Measurements from ENCODE around the gene HSD17B14. TPM values are rescaled to one million over a fixed set of nuclear protein-coding genes. Genes with fewer than 3 reads are reported as not detected.
"Not testable (repeated sequence)": the region's sequence is repeated elsewhere in the genome, so short reads cannot be mapped to it uniquely, and the experiment has no call there.

HSD17B14 gene
- polyA plus RNA-seq, 1 of the 3 experiments (the other 2 are of a cell fraction), result 29.7 TPM

DNA sequence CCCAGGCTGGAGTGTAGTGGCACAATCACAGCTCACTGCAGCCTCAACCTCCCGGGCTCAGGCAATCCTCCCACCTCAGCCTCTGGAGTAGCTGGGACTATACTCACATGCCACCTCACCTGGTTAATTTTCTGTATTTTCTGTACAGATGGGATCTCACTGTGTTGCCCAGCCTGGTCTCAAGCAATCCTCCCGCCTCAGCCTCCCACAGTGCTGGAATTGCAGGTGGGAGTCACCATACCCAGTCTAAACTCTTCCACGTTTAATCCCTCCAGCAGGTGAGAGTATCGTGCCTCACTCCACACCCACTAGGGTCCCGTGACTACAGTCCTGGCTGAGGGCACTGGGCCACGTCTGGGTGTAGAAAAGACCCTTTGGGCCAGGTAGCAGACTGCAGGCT is 42.0 kb downstream of the HSD17B14 start:
- Histone ChIP-seq H3K27ac (ENCODE audit: low read depth in 2 of 2, low read length in 1 of 2) (no peak overlapping the region), H3K79me2 (ENCODE audit: insufficient read depth) (no peaks in the 10 kb centered on the region), H2AFZ (ENCODE audit: low read depth) (peak overlapping the region; percentile 64; the same call in 1 of the 2 replicates), H3K4me3 (ENCODE audit: low read depth in 2 of 2, low read length in 1 of 2) (no peak overlapping the region), H3K9me3 (no peaks in the 10 kb centered on the region), H3K4me2 (no peak overlapping the region), H3K27me3 (ENCODE audit: insufficient read depth) (no peaks in the 10 kb centered on the region), H4K20me1 (ENCODE audit: insufficient read depth) (no peaks in the 10 kb centered on the region), H3K9me2 (no peaks in the 10 kb centered on the region), H3K36me3 (replicated peaks in 1 of 2; ENCODE audit: control insufficient read depth in 1 of 2, insufficient read depth in 2 of 2, low read length in 1 of 2) (no peaks in the 10 kb centered on the region), H3K9ac (no peak overlapping the region), H3F3A (replicated peaks; ENCODE audit: insufficient read depth) (peaks cover 5% of the 10 kb centered on the region), H3K4me1 (ENCODE audit: control insufficient read depth in 1 of 2, insufficient read depth in 2 of 2, low read depth in 1 of 2, low read length in 1 of 2) (peaks cover 5% of the 10 kb centered on the region in 2 experiments; a peak in 1 of 4 replicates)
- TF ChIP-seq RAD21 (IDR thresholded peaks at IDR 0.05; ENCODE audit: low read length), result no peak
- 81% methylated on average over 6 of the region's 6 CpGs for WGBS (ENCODE audit: low lambda C conversion rate)
- ChIA-PET CTCF (interaction anchor here (1.6 to 20.7 kb wide), 11 partner anchors 9 to 177 kb away, joined by 6 to 457 read pairs (median 17); partner anchors contain the start of genes CA11, FTL and HSD17B14), POLR2A (no interaction called here)
- DNase-seq, result no peak

DNA sequence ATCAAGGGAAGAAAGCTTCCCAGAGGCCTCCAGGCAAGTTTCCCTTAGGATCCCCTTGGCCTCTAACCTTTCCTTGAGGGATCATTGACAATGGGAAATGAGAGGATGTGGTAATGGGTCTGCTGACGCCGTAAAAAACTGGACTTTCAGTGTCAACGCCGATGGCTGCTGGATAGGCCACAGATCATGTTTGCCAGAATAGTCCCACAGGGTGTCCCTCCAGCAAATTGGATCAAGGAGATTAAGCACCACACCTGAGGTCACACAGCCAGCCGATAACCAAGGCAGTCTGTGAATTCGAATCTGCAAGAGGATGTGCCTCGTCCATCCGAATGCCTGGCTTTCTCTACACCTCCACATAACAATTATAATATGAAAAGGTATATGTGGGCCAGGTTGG is 43.0 kb downstream of the HSD17B14 start:
- ChIA-PET CTCF (interaction anchor here (2.7 to 20.7 kb wide), 3 partner anchors 49 to 178 kb away, joined by 13 to 457 read pairs (median 34); partner anchors contain the start of gene HSD17B14), POLR2A (no interaction called here)
- H3K27ac ChIP-seq (ENCODE audit: low read depth in 2 of 2, low read length in 1 of 2), result no peak overlapping the region
- H3K4me2 ChIP-seq, result no peak overlapping the region
- no peaks in the 10 kb centered on the region for H3K9me2 ChIP-seq
- no peak overlapping the region for H3K9ac ChIP-seq
- H3K9me3 ChIP-seq, result no peaks in the 10 kb centered on the region
- H2AFZ ChIP-seq (ENCODE audit: low read depth), result no peak overlapping the region
- peaks cover 0 to 5% of the 10 kb centered on the region in 2 experiments; a peak in 1 of 4 replicates for H3K4me1 ChIP-seq (ENCODE audit: control insufficient read depth in 1 of 2, insufficient read depth in 2 of 2, low read depth in 1 of 2, low read length in 1 of 2)
- H3K27me3 ChIP-seq (ENCODE audit: insufficient read depth), result no peaks in the 10 kb centered on the region
- 92% methylated on average over 8 of the region's 8 CpGs for WGBS (ENCODE audit: low lambda C conversion rate)
- no peaks in the 10 kb centered on the region for H3K79me2 ChIP-seq (ENCODE audit: insufficient read depth)
- peaks cover 5% of the 10 kb centered on the region for H3F3A ChIP-seq (replicated peaks; ENCODE audit: insufficient read depth)
- no peaks in the 10 kb centered on the region for H4K20me1 ChIP-seq (ENCODE audit: insufficient read depth)
- no peak for TF ChIP-seq MEF2A (IDR thresholded peaks at IDR 0.05; ENCODE audit: borderline replicate concordance, low read depth)
- TF ChIP-seq, protein P1, sequence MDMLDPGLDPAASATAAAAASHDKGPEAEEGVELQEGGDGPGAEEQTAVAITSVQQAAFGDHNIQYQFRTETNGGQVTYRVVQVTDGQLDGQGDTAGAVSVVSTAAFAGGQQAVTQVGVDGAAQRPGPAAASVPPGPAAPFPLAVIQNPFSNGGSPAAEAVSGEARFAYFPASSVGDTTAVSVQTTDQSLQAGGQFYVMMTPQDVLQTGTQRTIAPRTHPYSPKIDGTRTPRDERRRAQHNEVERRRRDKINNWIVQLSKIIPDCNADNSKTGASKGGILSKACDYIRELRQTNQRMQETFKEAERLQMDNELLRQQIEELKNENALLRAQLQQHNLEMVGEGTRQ (IDR thresholded peaks at IDR 0.05; ENCODE audit: borderline replicate concordance, low read depth, low read length), result no peak
- no peak for TF ChIP-seq FOXM1 (IDR thresholded peaks at IDR 0.05; ENCODE audit: low read depth)
- no peak for TF ChIP-seq NFIC (IDR thresholded peaks at IDR 0.05; ENCODE audit: borderline replicate concordance)
- TF ChIP-seq SIN3A (IDR thresholded peaks at IDR 0.05; ENCODE audit: borderline replicate concordance, low read depth, low read length), result no peak
- TF ChIP-seq RFX5 (IDR thresholded peaks at IDR 0.05; ENCODE audit: low read length), result no peak
- no peak for TF ChIP-seq TAF1 (IDR thresholded peaks at IDR 0.05; ENCODE audit: borderline replicate concordance, low read depth, low read length)
- TF ChIP-seq, protein P2, sequence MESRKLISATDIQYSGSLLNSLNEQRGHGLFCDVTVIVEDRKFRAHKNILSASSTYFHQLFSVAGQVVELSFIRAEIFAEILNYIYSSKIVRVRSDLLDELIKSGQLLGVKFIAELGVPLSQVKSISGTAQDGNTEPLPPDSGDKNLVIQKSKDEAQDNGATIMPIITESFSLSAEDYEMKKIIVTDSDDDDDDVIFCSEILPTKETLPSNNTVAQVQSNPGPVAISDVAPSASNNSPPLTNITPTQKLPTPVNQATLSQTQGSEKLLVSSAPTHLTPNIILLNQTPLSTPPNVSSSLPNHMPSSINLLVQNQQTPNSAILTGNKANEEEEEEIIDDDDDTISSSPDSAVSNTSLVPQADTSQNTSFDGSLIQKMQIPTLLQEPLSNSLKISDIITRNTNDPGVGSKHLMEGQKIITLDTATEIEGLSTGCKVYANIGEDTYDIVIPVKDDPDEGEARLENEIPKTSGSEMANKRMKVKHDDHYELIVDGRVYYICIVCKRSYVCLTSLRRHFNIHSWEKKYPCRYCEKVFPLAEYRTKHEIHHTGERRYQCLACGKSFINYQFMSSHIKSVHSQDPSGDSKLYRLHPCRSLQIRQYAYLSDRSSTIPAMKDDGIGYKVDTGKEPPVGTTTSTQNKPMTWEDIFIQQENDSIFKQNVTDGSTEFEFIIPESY (IDR thresholded peaks at IDR 0.05; ENCODE audit: borderline replicate concordance, low read depth), result no peak
- no peak for TF ChIP-seq NRF1 (IDR thresholded peaks at IDR 0.05; ENCODE audit: low read depth, low read length)
- TF ChIP-seq RCOR1 (IDR thresholded peaks at IDR 0.05; ENCODE audit: low read length), result no peak
- no peak for TF ChIP-seq TCF12 (IDR thresholded peaks at IDR 0.05)
- H3K36me3 ChIP-seq (replicated peaks in 1 of 2; ENCODE audit: control insufficient read depth in 1 of 2, insufficient read depth in 2 of 2, low read length in 1 of 2), result no peaks in the 10 kb centered on the region
- no peak for DNase-seq
- H3K4me3 ChIP-seq (ENCODE audit: low read depth in 2 of 2, low read length in 1 of 2), result no peak overlapping the region

DNA sequence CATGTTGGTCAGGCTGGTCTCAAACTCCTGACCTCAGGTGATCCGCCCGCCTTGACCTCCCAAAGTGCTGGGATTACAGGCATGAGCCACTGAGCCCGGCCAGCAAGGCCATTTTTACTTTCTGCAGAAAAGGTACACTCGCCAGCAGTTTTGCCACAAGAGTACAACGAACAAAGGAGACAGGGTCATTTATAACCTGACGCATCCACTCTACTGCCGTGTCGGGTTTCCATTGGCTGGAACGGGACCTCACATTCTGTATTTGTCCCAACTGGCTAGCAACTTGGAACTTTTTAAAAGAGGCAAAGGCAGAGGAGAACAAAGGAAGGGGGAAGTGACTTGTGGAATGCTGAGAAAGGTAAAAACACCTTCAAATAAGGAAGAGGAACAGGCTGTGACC is 49.0 kb downstream of the HSD17B14 start:
- H3K9me3 ChIP-seq; H3K36me3 ChIP-seq (replicated peaks in 1 of 2; ENCODE audit: control insufficient read depth in 1 of 2, insufficient read depth in 2 of 2, low read length in 1 of 2); H3K9me2 ChIP-seq; H3F3A ChIP-seq (replicated peaks; ENCODE audit: insufficient read depth); H3K4me3 ChIP-seq (ENCODE audit: low read depth in 2 of 2, low read length in 1 of 2); H2AFZ ChIP-seq (ENCODE audit: low read depth); H3K4me2 ChIP-seq; H3K27me3 ChIP-seq (ENCODE audit: insufficient read depth); H3K4me1 ChIP-seq (ENCODE audit: control insufficient read depth in 1 of 2, insufficient read depth in 2 of 2, low read depth in 1 of 2, low read length in 1 of 2); POLR2A ChIA-PET; DNase-seq; H3K79me2 ChIP-seq (ENCODE audit: insufficient read depth); H4K20me1 ChIP-seq (ENCODE audit: insufficient read depth); H3K27ac ChIP-seq (ENCODE audit: low read depth in 2 of 2, low read length in 1 of 2); H3K9ac ChIP-seq: not testable (repeated sequence)
- CTCF ChIA-PET, result interaction anchor here (0.6 to 20.7 kb wide), 44 partner anchors 8 to 311 kb away, joined by 3 to 457 read pairs (median 5); partner anchors contain the start of genes BAX, CA11, FUT2 and GYS1
- 72% methylated on average over 9 of the region's 9 CpGs for WGBS (ENCODE audit: low lambda C conversion rate)

DNA sequence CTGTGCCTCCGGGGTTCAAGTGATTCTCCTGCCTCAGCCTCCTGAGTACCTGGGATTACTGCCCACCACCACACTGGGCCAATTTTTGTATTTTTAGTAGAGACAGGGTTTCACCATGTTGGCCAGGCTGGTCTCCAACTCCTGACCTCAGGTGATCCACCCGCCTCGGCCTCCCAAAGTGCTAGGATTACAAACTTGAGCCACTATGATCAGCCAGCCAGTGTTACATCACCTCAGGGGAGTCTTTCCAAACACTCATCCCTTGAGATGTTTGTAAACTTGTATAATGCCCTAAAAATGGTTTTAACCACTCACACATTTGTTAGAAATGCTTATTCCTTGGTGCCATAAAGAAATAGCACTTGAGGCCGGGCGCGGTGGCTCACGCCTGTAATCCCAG is 49.9 kb downstream of the HSD17B14 start:
- H3K4me3 ChIP-seq (ENCODE audit: low read depth in 2 of 2, low read length in 1 of 2); H3K9me2 ChIP-seq; H3K36me3 ChIP-seq (replicated peaks in 1 of 2; ENCODE audit: control insufficient read depth in 1 of 2, insufficient read depth in 2 of 2, low read length in 1 of 2); H3K79me2 ChIP-seq (ENCODE audit: insufficient read depth); H3K4me2 ChIP-seq; DNase-seq; H3K27me3 ChIP-seq (ENCODE audit: insufficient read depth); H3F3A ChIP-seq (replicated peaks; ENCODE audit: insufficient read depth); H3K9ac ChIP-seq; H3K9me3 ChIP-seq; H3K4me1 ChIP-seq (ENCODE audit: control insufficient read depth in 1 of 2, insufficient read depth in 2 of 2, low read depth in 1 of 2, low read length in 1 of 2); H4K20me1 ChIP-seq (ENCODE audit: insufficient read depth); POLR2A ChIA-PET; H3K27ac ChIP-seq (ENCODE audit: low read depth in 2 of 2, low read length in 1 of 2); H2AFZ ChIP-seq (ENCODE audit: low read depth): not testable (repeated sequence)
- CTCF ChIA-PET, result interaction anchor here (0.7 to 20.7 kb wide), 5 partner anchors 9 to 224 kb away, joined by 3 to 457 read pairs (median 8); partner anchors contain the start of gene HSD17B14
- WGBS (ENCODE audit: low lambda C conversion rate), result 90% methylated on average over 7 of the region's 7 CpGs
